Measurements from ENCODE around the gene SLC6A17.

The SLC6A17 gene

DNA sequence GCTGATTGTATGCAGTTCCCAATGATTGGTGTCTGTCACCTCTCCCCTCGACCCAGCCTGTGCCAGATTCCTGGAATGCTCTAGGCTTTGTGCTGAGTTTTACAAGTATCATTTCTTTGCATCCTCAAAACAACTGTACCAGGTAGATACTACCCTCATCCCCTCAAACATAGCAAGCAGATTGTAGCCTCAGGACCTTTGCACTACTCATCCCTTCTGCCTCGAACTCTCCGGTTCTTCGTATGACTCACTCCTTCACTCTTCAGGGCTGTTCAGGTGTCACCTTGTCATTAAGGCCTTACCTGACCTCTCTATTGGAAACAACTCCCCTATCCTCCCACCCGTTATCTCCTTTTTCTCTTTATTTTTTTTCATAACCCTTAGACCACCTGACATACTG, 67.8 kb downstream of the SLC6A17 start:
- Histone ChIP-seq H3K9me3 (ENCODE audit: control insufficient read depth, low read length) (no peaks in the 10 kb centered on the region), H3K4me1 (ENCODE audit: control insufficient read depth, insufficient read depth, low read length) (peaks cover 4% of the 10 kb centered on the region), H3K27me3 (ENCODE audit: control insufficient read depth, insufficient read depth, low read length, poor library complexity, severe bottlenecking) (peaks cover 5% of the 10 kb centered on the region), H3K27ac (ENCODE audit: insufficient read depth, low read depth, low read length, poor library complexity, severe bottlenecking) (no peak overlapping the region), H3K4me3 (ENCODE audit: insufficient read depth, low read depth, low read length) (no peak overlapping the region), H3K36me3 (ENCODE audit: control insufficient read depth, insufficient read depth, low read length) (no peaks in the 10 kb centered on the region)
- 90% methylated on average over 5 of the region's 5 CpGs for WGBS, 2 experiments

DNA sequence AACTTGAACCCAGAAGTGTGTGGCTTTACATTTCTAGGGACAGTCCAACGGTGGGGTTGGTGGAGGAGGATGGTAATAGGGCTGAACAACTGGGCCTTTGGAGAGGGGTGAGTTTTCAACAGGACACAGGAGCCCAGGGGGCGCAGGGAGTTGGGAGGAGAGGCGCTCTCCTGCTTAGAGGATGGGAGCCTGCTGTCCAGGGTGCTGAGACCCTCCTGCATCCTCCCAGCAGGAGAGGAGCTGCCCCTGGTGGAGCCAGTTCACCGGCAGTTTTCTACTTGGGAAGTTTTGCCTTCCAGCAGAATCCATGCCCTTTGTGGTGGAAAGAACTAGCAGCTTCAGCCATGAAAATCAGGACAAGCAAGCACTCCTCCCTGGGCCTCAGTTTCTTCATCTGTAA, 68.4 kb downstream of the SLC6A17 start:
- 78 to 82% methylated on average over 4 of the region's 4 CpGs for WGBS, 2 experiments
- Histone ChIP-seq H3K4me3 (ENCODE audit: insufficient read depth, low read depth, low read length) (no peak overlapping the region), H3K36me3 (ENCODE audit: control insufficient read depth, insufficient read depth, low read length) (no peaks in the 10 kb centered on the region), H3K9me3 (ENCODE audit: control insufficient read depth, low read length) (no peaks in the 10 kb centered on the region), H3K4me1 (ENCODE audit: control insufficient read depth, insufficient read depth, low read length) (peaks cover 4% of the 10 kb centered on the region), H3K27ac (ENCODE audit: insufficient read depth, low read depth, low read length, poor library complexity, severe bottlenecking) (no peak overlapping the region), H3K27me3 (ENCODE audit: control insufficient read depth, insufficient read depth, low read length, poor library complexity, severe bottlenecking) (no peaks in the 10 kb centered on the region)

GRCh38 chr1:110220324-110220723, 70.0 kb downstream of the SLC6A17 start:
- Histone ChIP-seq H3K36me3 (ENCODE audit: control insufficient read depth, insufficient read depth, low read length) (no peaks in the 10 kb centered on the region), H3K27me3 (ENCODE audit: control insufficient read depth, insufficient read depth, low read length, poor library complexity, severe bottlenecking) (no peaks in the 10 kb centered on the region), H3K9me3 (ENCODE audit: control insufficient read depth, low read length) (no peaks in the 10 kb centered on the region), H3K4me3 (ENCODE audit: insufficient read depth, low read depth, low read length) (no peak overlapping the region), H3K4me1 (ENCODE audit: control insufficient read depth, insufficient read depth, low read length) (peaks cover 4% of the 10 kb centered on the region), H3K27ac (ENCODE audit: insufficient read depth, low read depth, low read length, poor library complexity, severe bottlenecking) (no peak overlapping the region)
- WGBS, 2 experiments, result 88 to 92% methylated on average over 5 of the region's 5 CpGs

DNA sequence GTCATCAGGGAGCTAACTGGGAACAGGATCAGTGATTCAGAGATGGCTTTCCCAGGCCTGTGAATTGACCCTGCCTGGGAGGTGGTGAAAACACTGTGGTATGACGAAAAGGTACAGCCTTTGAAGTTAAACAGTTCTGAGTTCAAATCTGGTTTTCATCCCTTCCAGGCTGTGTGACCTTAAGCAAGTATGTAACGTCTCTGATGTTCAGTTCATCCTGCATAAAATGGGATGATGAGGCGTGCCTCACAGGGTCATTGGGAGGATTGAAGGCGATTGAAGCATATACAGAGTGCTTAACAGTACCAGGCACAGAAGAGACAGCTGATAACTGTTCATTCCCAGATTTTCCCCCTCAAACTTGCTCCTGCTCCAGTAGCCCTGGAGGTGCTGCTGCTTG, 70.8 kb downstream of the SLC6A17 start:
- peaks cover under 1% of the 10 kb centered on the region for H3K4me1 ChIP-seq (ENCODE audit: control insufficient read depth, insufficient read depth, low read length)
- H3K27ac ChIP-seq (ENCODE audit: insufficient read depth, low read depth, low read length, poor library complexity, severe bottlenecking), result no peak overlapping the region
- 95 to 96% methylated on average over 4 of the region's 4 CpGs for WGBS, 2 experiments
- H3K36me3 ChIP-seq (ENCODE audit: control insufficient read depth, insufficient read depth, low read length), result no peaks in the 10 kb centered on the region
- no peak overlapping the region for H3K4me3 ChIP-seq (ENCODE audit: insufficient read depth, low read depth, low read length)
- H3K9me3 ChIP-seq (ENCODE audit: control insufficient read depth, low read length), result no peaks in the 10 kb centered on the region
- H3K27me3 ChIP-seq (ENCODE audit: control insufficient read depth, insufficient read depth, low read length, poor library complexity, severe bottlenecking), result no peaks in the 10 kb centered on the region

- Histone ChIP-seq H3K27ac (ENCODE audit: insufficient read depth, low read depth, low read length, poor library complexity, severe bottlenecking) (no peak overlapping the region), H3K36me3 (ENCODE audit: control insufficient read depth, insufficient read depth, low read length) (no peaks in the 10 kb centered on the region), H3K27me3 (ENCODE audit: control insufficient read depth, insufficient read depth, low read length, poor library complexity, severe bottlenecking) (no peaks in the 10 kb centered on the region), H3K4me3 (ENCODE audit: insufficient read depth, low read depth, low read length) (no peak overlapping the region), H3K4me1 (ENCODE audit: control insufficient read depth, insufficient read depth, low read length) (no peaks in the 10 kb centered on the region), H3K9me3 (ENCODE audit: control insufficient read depth, low read length) (no peaks in the 10 kb centered on the region)
- 96% methylated on average over 27 of the region's 27 CpGs for WGBS, 2 experiments
These were observed 72.8 kb downstream of the SLC6A17 start for GRCh38 chr1:110223127-110223526.

DNA sequence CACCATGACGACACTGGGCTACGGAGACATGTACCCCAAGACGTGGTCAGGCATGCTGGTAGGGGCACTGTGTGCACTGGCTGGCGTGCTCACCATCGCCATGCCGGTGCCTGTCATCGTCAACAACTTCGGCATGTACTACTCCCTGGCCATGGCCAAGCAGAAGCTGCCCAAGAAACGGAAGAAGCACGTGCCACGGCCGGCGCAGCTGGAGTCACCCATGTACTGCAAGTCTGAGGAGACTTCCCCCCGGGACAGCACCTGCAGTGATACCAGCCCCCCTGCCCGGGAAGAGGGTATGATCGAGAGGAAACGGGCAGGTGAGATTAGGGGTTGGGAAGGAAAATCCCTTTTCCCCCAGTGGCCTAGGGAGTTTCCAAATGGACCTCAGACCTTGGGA, 73.3 kb downstream of the SLC6A17 start:
- Histone ChIP-seq H3K4me1 (ENCODE audit: control insufficient read depth, insufficient read depth, low read length) (peaks cover 4% of the 10 kb centered on the region), H3K36me3 (ENCODE audit: control insufficient read depth, insufficient read depth, low read length) (no peaks in the 10 kb centered on the region), H3K27me3 (ENCODE audit: control insufficient read depth, insufficient read depth, low read length, poor library complexity, severe bottlenecking) (no peaks in the 10 kb centered on the region), H3K4me3 (ENCODE audit: insufficient read depth, low read depth, low read length) (no peak overlapping the region), H3K9me3 (ENCODE audit: control insufficient read depth, low read length) (no peaks in the 10 kb centered on the region), H3K27ac (ENCODE audit: insufficient read depth, low read depth, low read length, poor library complexity, severe bottlenecking) (no peak overlapping the region)
- 95 to 96% methylated on average over 17 of the region's 17 CpGs for WGBS, 2 experiments

DNA sequence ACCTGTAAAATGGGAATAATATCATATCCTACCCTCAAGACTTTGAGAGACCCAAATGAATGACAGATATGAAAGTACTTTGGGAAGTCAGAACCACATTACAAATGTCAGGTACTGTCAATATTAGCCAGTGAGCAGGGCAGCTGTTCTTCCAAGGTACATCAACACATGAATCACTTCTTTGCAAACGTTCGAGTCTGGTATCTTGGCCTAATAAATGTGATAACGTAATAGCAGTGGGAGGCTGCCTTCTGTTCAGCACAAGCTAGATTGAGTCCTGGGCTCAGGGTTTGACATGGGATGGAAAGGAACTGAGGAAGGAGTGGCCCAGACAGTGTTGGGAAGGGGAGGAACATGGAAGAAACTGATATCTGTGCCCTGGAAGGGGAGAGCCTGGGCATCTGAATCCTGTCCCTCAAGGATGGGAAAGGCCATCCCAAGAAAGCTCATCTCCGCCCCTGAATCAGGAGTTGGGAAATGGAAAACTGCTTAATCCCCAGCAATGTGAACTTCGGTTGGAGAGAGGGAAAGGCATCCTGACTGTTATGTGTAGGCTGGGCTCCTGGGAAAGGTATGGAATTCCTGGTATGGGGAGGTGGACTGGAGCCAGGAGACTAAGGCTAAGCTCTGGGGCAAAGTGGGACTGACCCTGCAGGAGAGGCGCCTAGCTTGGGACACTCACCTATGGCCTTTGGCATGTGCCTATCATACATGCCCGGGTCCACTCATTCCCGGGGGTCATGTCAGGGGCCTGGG, 74.1 kb downstream of the SLC6A17 start:
- Histone ChIP-seq H3K4me1 (ENCODE audit: control insufficient read depth, insufficient read depth, low read length) (peaks cover 5% of the 10 kb centered on the region), H3K27ac (ENCODE audit: insufficient read depth, low read depth, low read length, poor library complexity, severe bottlenecking) (no peak overlapping the region), H3K9me3 (ENCODE audit: control insufficient read depth, low read length) (no peaks in the 10 kb centered on the region), H3K27me3 (ENCODE audit: control insufficient read depth, insufficient read depth, low read length, poor library complexity, severe bottlenecking) (no peaks in the 10 kb centered on the region), H3K4me3 (ENCODE audit: insufficient read depth, low read depth, low read length) (no peak overlapping the region), H3K36me3 (ENCODE audit: control insufficient read depth, insufficient read depth, low read length) (no peaks in the 10 kb centered on the region)
- 91 to 93% methylated on average over 8 of the region's 8 CpGs for WGBS, 2 experiments

DNA sequence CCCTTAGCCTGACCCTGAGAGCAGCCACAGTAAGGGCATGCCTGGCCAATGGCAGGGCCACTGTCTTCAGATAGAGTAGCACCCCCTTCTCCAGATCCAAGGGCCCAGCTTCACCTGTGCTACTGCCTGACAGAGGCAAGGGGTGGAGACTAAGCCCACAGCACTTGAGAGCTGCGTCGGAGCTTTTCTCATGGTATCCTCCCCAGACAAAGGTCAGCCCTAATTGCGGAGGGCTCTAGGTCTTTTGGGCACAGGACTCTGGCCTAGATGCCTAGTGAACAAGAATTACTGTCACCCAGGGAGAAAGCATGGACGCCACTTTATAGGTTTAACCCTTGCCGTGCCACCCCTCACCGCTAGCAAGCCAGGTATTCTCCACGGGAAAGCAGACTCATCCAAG, 74.9 kb downstream of the SLC6A17 start:
- no peaks in the 10 kb centered on the region for H3K9me3 ChIP-seq (ENCODE audit: control insufficient read depth, low read length)
- no peaks in the 10 kb centered on the region for H3K27me3 ChIP-seq (ENCODE audit: control insufficient read depth, insufficient read depth, low read length, poor library complexity, severe bottlenecking)
- no peak overlapping the region for H3K27ac ChIP-seq (ENCODE audit: insufficient read depth, low read depth, low read length, poor library complexity, severe bottlenecking)
- no peak overlapping the region for H3K4me3 ChIP-seq (ENCODE audit: insufficient read depth, low read depth, low read length)
- peaks cover 5% of the 10 kb centered on the region for H3K4me1 ChIP-seq (ENCODE audit: control insufficient read depth, insufficient read depth, low read length)
- H3K36me3 ChIP-seq (ENCODE audit: control insufficient read depth, insufficient read depth, low read length), result no peaks in the 10 kb centered on the region
- WGBS, 2 experiments, result 77 to 80% methylated on average over 7 of the region's 7 CpGs

DNA sequence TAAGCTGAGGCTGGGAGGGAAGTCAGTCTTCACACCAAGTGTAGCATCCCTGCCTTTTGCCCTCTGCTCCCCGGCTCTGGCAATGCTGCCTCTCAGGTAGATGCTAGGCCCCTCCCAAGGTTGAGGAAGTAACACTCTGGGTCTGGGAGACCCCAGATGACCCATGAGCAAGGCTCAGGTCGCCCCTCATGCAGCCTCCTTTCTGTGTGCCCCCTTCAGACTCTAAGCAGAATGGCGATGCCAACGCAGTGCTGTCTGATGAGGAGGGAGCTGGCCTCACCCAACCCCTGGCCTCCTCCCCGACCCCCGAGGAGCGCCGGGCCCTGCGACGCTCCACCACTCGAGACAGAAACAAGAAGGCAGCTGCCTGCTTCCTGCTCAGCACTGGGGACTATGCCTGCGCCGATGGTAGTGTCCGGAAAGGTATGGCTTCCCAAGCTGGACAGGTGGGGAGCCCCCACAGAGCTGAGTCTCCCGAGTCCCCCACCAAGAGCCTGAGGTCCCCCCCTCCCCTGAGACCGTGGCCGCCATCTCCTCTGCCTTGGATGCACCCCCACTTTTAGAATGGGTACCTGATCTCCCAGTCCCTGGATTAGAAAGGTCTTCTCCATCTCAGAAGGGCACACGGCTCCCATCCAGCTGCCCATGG, 75.6 kb downstream of the SLC6A17 start:
- WGBS, 2 experiments, result 93 to 94% methylated on average over 18 of the region's 18 CpGs
- H3K9me3 ChIP-seq (ENCODE audit: control insufficient read depth, low read length), result no peaks in the 10 kb centered on the region
- H3K4me1 ChIP-seq (ENCODE audit: control insufficient read depth, insufficient read depth, low read length), result peaks cover 5% of the 10 kb centered on the region
- H3K27ac ChIP-seq (ENCODE audit: insufficient read depth, low read depth, low read length, poor library complexity, severe bottlenecking), result no peak overlapping the region
- no peak overlapping the region for H3K4me3 ChIP-seq (ENCODE audit: insufficient read depth, low read depth, low read length)
- H3K27me3 ChIP-seq (ENCODE audit: control insufficient read depth, insufficient read depth, low read length, poor library complexity, severe bottlenecking), result no peaks in the 10 kb centered on the region
- no peaks in the 10 kb centered on the region for H3K36me3 ChIP-seq (ENCODE audit: control insufficient read depth, insufficient read depth, low read length)

- no peaks in the 10 kb centered on the region for H3K36me3 ChIP-seq (ENCODE audit: control insufficient read depth, insufficient read depth, low read length)
- H3K4me1 ChIP-seq (ENCODE audit: control insufficient read depth, insufficient read depth, low read length), result peaks cover 5% of the 10 kb centered on the region
- H3K9me3 ChIP-seq (ENCODE audit: control insufficient read depth, low read length), result no peaks in the 10 kb centered on the region
- 90 to 95% methylated on average over 12 of the region's 12 CpGs for WGBS, 2 experiments
- no peak overlapping the region for H3K27ac ChIP-seq (ENCODE audit: insufficient read depth, low read depth, low read length, poor library complexity, severe bottlenecking)
- H3K27me3 ChIP-seq (ENCODE audit: control insufficient read depth, insufficient read depth, low read length, poor library complexity, severe bottlenecking), result no peaks in the 10 kb centered on the region
- H3K4me3 ChIP-seq (ENCODE audit: insufficient read depth, low read depth, low read length), result no peak overlapping the region
These were observed 77.5 kb downstream of the SLC6A17 start for GRCh38 chr1:110227774-110228173.

Data from ectodermal cell (in vitro differentiated cells).